Breast epithelium (tissue), 3 donors: ENCODE data around the gene ANKS3.

Source experiments
- POLR2AphosphoS5 ChIP-seq, 3 donors: sonication (generic); formaldehyde crosslinking; IDR thresholded peaks; one replicate each; pipeline ENCODE4 v1.6.1; 2017; ENCODE audit warnings: antibody characterized with exemption in 3 of 3
- TF ChIP-seq, protein P1 (sequence below), 3 donors: fragments of 450-650 bp; IDR thresholded peaks; one replicate each; pipeline ENCODE4 v1.5.1; 2016 to 2017; ENCODE audit warnings: antibody characterized with exemption in 3 of 3, mild to moderate bottlenecking in 3 of 3, moderate library complexity in 3 of 3

DNA sequence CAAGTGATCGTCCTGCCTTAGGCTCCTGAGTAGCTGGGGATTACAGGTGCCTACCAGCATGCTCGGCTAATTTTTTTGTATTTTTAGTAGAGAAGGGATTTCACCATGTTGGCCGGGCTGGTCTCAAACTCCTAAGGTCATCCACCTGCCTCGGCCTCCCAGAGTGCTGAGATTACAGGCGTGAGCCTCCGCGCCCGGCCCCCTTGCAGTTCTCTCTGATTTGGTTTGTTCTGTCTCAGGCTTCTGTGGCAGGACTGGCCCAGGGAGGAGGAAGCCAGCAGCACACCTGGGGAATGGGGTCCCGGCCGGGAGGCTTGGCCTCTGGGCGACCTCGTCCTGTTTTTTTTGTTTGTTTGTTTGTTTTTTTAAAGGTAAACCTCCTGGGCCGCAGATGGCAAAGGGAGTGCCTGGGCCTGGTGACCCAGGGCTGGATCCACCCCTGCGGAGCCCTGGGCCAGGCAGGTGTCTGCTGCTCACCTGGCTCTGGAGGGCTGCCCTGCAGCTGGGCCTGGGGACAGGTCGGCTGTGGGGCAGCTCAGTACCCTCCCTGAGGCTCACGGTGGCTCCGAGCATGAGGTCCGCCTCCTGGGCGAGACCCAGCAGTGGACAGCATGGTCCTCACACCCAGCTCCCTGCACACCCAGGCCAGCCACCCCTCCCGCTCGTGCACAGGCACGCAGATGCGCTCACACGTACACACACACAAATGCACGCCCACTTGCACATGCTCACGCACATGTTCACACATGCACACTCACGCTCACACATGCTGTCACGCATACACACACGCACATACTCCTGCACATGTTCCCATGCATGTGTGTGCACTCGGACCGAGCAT is 44.0 kb downstream of the ANKS3 start:
- TF ChIP-seq, protein P1, sequence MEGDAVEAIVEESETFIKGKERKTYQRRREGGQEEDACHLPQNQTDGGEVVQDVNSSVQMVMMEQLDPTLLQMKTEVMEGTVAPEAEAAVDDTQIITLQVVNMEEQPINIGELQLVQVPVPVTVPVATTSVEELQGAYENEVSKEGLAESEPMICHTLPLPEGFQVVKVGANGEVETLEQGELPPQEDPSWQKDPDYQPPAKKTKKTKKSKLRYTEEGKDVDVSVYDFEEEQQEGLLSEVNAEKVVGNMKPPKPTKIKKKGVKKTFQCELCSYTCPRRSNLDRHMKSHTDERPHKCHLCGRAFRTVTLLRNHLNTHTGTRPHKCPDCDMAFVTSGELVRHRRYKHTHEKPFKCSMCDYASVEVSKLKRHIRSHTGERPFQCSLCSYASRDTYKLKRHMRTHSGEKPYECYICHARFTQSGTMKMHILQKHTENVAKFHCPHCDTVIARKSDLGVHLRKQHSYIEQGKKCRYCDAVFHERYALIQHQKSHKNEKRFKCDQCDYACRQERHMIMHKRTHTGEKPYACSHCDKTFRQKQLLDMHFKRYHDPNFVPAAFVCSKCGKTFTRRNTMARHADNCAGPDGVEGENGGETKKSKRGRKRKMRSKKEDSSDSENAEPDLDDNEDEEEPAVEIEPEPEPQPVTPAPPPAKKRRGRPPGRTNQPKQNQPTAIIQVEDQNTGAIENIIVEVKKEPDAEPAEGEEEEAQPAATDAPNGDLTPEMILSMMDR (IDR thresholded peaks at IDR 0.05) = no peak
- TF ChIP-seq POLR2AphosphoS5 (IDR thresholded peaks at IDR 0.05) = no peak
